CD4-positive, alpha-beta T cell treated with Interleukin-4 for 4 hours (primary cell): ENCODE measurements around the gene FBLN1.
A peak's percentile ranks its signal among the peaks of the same experiment; 100 is the strongest.
"Not testable (repeated sequence)": the region's sequence is repeated elsewhere in the genome, so short reads cannot be mapped to it uniquely, and the experiment has no call there.

Source experiments
- DNase-seq: peaks from one replicate; pipeline ENCODE4 v3.0.0-alpha.2; 2020

The FBLN1 gene

GRCh38 chr22:45587638-45588505 lies 85.2 kb downstream of the FBLN1 start:
- no peak for DNase-seq

- no peak for DNase-seq
Measured at GRCh38 chr22:45589556-45589955, 86.9 kb downstream of the FBLN1 start.

- no peak for DNase-seq
Measured at GRCh38 chr22:45590262-45590661, 87.6 kb downstream of the FBLN1 start.

- not testable (repeated sequence) for DNase-seq
Measured at GRCh38 chr22:45591633-45592213, 89.0 kb downstream of the FBLN1 start.

GRCh38 chr22:45594123-45594941 lies 91.6 kb downstream of the FBLN1 start:
- no peak for DNase-seq

GRCh38 chr22:45597460-45598192 lies 94.9 kb downstream of the FBLN1 start:
- DNase-seq, result no peak

GRCh38 chr22:45598596-45599217 lies 96.0 kb downstream of the FBLN1 start:
- no peak for DNase-seq

GRCh38 chr22:45599836-45600577 lies 97.3 kb downstream of the FBLN1 start:
- DNase-seq, result no peak

GRCh38 chr22:45600790-45601730 lies 98.4 kb downstream of the FBLN1 start:
- no peak for DNase-seq

GRCh38 chr22:45602004-45602733 lies 99.5 kb downstream of the FBLN1 start:
- no peak for DNase-seq

- no peak for DNase-seq
Measured at GRCh38 chr22:45602824-45603595, 100.3 kb downstream of the FBLN1 start.

- no peak for DNase-seq
Measured at GRCh38 chr22:45603619-45604018, 100.9 kb downstream of the FBLN1 start.

GRCh38 chr22:45608045-45608444 lies 105.4 kb downstream of the FBLN1 start:
- DNase-seq, result not testable (repeated sequence)

GRCh38 chr22:45608763-45609180 lies 106.1 kb downstream of the FBLN1 start:
- DNase-seq, result peak; percentile 49

GRCh38 chr22:45612451-45612901 lies 109.8 kb downstream of the FBLN1 start:
- DNase-seq, result peak; percentile 48

- DNase-seq, result no peak
Measured at GRCh38 chr22:45612940-45613339, 110.3 kb downstream of the FBLN1 start.

GRCh38 chr22:45615364-45615763 lies 112.7 kb downstream of the FBLN1 start:
- no peak for DNase-seq

- DNase-seq, result no peak
Measured at GRCh38 chr22:45616432-45616831, 113.7 kb downstream of the FBLN1 start.

- no peak for DNase-seq
Measured at GRCh38 chr22:45617948-45618347, 115.3 kb downstream of the FBLN1 start.
